GM19463 (cell line): ENCODE data around the gene IL24.

Experiments
- ATAC-seq: cut with Tn5 transposase; IDR thresholded peaks from one replicate; pipeline ENCODE4 v1.9.1; 2021; ENCODE audit warnings: mild to moderate bottlenecking, moderate library complexity; ENCODE audit not compliant: unreplicated experiment

Gene IL24

GRCh38 chr1:206949641-206950040 lies 52.4 kb downstream of the IL24 start:
- no peak for ATAC-seq

GRCh38 chr1:206951318-206952100 lies 54.3 kb downstream of the IL24 start:
- ATAC-seq = peak; percentile 30

GRCh38 chr1:206952171-206952570 lies 54.9 kb downstream of the IL24 start:
- ATAC-seq = no peak

DNA sequence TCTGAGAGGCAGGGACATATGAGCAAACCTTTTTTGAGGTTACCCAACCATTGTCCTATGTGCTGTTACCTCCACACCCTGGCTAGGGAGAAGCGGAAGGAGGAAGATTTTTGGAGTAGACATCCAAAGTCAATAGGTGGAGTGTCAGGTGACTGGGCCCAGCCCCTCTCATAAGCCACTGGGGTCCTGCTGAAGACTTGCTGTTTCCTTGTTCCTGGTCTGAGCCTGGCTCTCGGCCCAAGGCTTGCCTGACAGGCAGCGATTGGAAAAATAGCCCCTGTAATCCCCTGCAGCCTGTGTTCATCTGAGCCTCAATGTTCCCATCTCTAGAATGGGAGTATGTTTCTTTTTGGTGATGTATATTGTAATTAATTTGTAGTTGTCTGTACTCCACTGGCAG lies 55.9 kb downstream of the IL24 start:
- ATAC-seq = no peak

GRCh38 chr1:206953626-206954025 lies 56.4 kb downstream of the IL24 start:
- no peak for ATAC-seq
